Left renal cortex interstitium (tissue), 4 donors: Measurements from ENCODE around the gene ST6GAL1. TPM values are rescaled to one million over a fixed set of nuclear protein-coding genes. Genes with fewer than 3 reads are reported as not detected.
"Not testable (repeated sequence)": the region's sequence is repeated elsewhere in the genome, so short reads cannot be mapped to it uniquely, and the experiment has no call there.

ENCODE experiments used
- DNase-seq, 4 donors: peaks; one replicate each; pipeline ENCODE4 v3.0.0-alpha.2; 2013; ENCODE audit warnings: low read depth in 4 of 4, low spot score in 2 of 4, missing footprints in 1 of 4
- polyA plus RNA-seq, 4 donors: library from polyadenylated mRNA; unstranded; fragments of 120-200 nt; gene quantifications; one replicate each; pipeline ENCODE4 v1.2.1, GENCODE V29; 2013; ENCODE audit not compliant: insufficient read length in 4 of 4

ST6GAL1 gene
- polyA plus RNA-seq, 4 donors, result 59.8 to 88.3 (median 72.0) TPM

- no peak for DNase-seq
Measured at GRCh38 chr3:187042346-187042745, 112.0 kb downstream of the ST6GAL1 start.

GRCh38 chr3:187042874-187043458 lies 112.6 kb downstream of the ST6GAL1 start:
- DNase-seq, result no peak

GRCh38 chr3:187044206-187044605 lies 113.9 kb downstream of the ST6GAL1 start:
- no peak for DNase-seq

GRCh38 chr3:187044867-187045552 lies 114.7 kb downstream of the ST6GAL1 start:
- DNase-seq, result no peak

GRCh38 chr3:187046033-187046432 lies 115.7 kb downstream of the ST6GAL1 start:
- no peak for DNase-seq

GRCh38 chr3:187049462-187050101 lies 119.3 kb downstream of the ST6GAL1 start:
- no peak for DNase-seq

GRCh38 chr3:187051066-187051465 lies 120.7 kb downstream of the ST6GAL1 start:
- DNase-seq, result no peak

- DNase-seq, result no peak
Measured at GRCh38 chr3:187051724-187052366, 121.5 kb downstream of the ST6GAL1 start.

- DNase-seq, result not testable (repeated sequence)
Measured at GRCh38 chr3:187052427-187052826, 122.1 kb downstream of the ST6GAL1 start.

GRCh38 chr3:187054433-187054832 lies 124.1 kb downstream of the ST6GAL1 start:
- DNase-seq, result not testable (repeated sequence)

GRCh38 chr3:187057803-187058202 lies 127.5 kb downstream of the ST6GAL1 start:
- DNase-seq, result not testable (repeated sequence)

GRCh38 chr3:187061748-187062147 lies 131.4 kb downstream of the ST6GAL1 start:
- DNase-seq, result no peak

- no peak for DNase-seq
Measured at GRCh38 chr3:187062526-187063177, 132.3 kb downstream of the ST6GAL1 start.

- no peak for DNase-seq
Measured at GRCh38 chr3:187063286-187064121, 133.2 kb downstream of the ST6GAL1 start.

- DNase-seq, result no peak
Measured at GRCh38 chr3:187064210-187065115, 134.1 kb downstream of the ST6GAL1 start.

- no peak for DNase-seq
Measured at GRCh38 chr3:187066228-187066995, 136.1 kb downstream of the ST6GAL1 start.

- DNase-seq, result no peak
Measured at GRCh38 chr3:187068787-187069186, 138.5 kb downstream of the ST6GAL1 start.

GRCh38 chr3:187069857-187070516 lies 139.7 kb downstream of the ST6GAL1 start:
- no peak for DNase-seq
